GM18505 (cell line): ENCODE data around the gene CFAP61.

Experiments
- ATAC-seq: cut with Tn5 transposase; IDR thresholded peaks from one replicate; pipeline ENCODE4 v1.9.1; 2021; ENCODE audit not compliant: unreplicated experiment
- POLR2A ChIP-seq: IDR thresholded peaks from 4 replicates; pipeline ENCODE4 v1.6.1; 2011; ENCODE audit warnings: borderline replicate concordance; ENCODE audit not compliant: insufficient read depth, insufficient read length; ENCODE audit errors: extremely low read depth

CFAP61 gene

GRCh38 chr20:20364593-20365479 lies 312.5 kb downstream of the CFAP61 start:
- no peak for TF ChIP-seq POLR2A
- ATAC-seq = no peak

DNA sequence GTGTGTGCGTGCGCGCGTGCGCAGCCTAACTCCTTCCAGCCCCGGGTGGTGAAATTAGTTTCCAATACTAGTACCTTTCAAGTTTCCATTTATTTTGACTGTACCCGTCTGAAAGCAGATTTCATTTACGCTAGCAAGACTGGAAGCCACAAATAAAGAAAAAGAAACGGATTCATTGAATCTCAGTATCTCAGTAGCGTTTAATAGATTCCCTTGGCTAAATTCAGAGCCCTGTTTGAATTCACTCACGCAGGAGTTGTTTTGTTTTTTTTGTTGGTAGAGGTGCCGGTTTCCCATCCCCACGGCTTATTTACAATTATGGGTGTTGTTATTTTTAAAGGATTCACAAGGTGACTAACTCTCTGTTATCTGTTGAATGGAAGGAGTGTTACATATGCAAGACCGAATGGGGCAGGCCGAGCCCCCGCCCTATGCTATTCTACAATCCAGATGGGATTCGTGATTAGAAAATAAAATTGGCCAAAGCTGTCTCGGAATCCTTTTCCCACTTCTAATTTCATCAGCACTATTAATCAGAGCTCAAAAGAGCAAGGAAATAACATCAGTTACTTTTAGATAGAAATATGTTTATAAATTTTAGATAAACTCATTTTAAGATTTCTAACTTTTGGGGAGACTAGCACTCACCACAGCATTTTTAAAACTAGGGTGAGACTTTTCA lies 313.3 kb downstream of the CFAP61 start:
- ATAC-seq = no peak
- TF ChIP-seq POLR2A = no peak

- TF ChIP-seq POLR2A = no peak
- no peak for ATAC-seq
These were observed 314.2 kb downstream of the CFAP61 start for GRCh38 chr20:20366551-20366875.

DNA sequence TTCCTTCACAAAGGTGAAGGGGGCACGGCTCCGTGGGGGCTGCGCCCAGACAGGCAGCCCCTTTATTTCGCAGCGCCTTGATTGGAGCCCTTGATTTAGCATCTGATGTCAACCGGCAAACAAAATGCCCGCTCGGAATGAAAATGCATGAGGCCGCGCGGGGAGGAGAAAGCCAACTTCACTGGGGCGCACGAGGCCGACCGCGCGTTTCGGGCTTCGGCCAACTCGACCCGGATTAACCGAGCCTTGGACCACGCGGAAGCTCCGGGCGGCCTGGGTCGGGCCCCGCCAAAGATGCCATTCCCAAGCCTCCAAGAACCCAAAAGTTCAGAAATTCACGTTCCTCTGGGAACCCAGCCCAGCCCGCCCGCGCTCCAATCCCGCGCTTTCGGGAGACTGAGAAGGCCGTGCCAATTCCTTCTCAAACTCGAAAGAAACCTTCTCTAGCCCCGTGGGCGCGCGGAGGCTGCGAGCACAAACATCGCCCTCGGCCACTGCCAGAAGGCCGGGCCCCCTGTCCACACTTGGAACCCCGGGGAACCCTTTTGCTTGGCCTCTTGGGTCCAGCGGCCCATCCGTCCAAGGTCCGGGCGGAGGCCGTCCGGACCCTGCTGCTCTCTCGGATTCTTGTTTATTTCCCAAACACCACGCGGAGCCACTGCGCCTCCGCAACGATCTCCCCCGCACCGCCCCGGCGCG lies 314.7 kb downstream of the CFAP61 start:
- TF ChIP-seq POLR2A = no peak
- no peak for ATAC-seq

GRCh38 chr20:20367575-20368417 lies 315.5 kb downstream of the CFAP61 start, which contains the start of gene INSM1:
TSS of gene INSM1 (plus strand) at chr20:20368104. CDS start at chr20:20368268, 164 bp downstream.
- ATAC-seq = no peak
- TF ChIP-seq POLR2A = no peak

DNA sequence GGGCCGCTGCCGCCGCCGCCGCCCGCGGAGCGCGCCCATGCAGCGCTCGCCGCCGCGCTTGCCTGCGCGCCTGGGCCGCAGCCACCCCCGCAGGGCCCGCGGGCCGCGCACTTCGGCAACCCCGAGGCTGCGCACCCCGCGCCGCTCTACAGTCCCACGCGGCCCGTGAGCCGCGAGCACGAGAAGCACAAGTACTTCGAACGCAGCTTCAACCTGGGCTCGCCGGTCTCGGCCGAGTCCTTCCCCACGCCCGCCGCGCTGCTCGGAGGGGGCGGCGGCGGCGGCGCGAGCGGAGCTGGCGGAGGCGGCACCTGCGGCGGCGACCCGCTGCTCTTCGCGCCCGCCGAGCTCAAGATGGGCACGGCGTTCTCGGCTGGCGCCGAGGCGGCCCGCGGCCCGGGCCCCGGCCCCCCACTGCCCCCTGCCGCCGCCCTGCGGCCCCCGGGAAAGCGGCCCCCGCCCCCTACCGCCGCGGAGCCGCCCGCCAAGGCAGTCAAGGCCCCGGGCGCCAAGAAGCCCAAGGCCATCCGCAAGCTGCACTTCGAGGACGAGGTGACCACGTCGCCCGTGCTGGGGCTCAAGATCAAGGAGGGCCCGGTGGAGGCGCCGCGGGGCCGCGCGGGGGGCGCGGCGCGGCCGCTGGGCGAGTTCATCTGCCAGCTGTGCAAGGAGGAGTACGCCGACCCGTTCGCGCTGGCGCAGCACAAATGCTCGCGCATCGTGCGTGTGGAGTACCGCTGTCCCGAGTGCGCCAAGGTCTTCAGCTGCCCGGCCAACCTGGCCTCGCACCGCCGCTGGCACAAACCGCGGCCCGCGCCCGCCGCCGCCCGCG lies 316.3 kb downstream of the CFAP61 start:
- no peak for TF ChIP-seq POLR2A
- ATAC-seq = no peak

- TF ChIP-seq POLR2A = no peak
- no peak for ATAC-seq
These were observed 317.1 kb downstream of the CFAP61 start for GRCh38 chr20:20369250-20370093.

- no peak for TF ChIP-seq POLR2A
- ATAC-seq = no peak
These were observed 317.8 kb downstream of the CFAP61 start for GRCh38 chr20:20370094-20370575.

DNA sequence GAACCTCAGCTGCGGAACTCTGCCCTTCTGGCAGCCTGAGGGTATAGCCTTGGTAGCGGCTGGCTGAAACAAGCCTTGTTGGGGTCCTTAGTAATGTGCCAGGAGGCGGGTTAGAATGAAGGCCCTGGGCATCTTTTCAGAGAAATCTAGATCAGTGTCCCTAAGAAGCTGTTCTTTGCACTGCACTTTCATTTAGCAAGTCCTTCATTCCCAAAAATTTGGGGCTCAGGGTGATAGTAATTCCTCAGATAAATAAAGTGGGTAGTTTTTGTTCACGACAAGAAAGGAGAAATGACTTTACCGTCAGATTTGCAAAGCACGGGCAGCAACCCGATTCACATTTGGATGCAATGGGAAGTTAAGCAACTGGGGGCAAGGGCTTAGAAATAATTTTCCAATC lies 318.8 kb downstream of the CFAP61 start:
- ATAC-seq = no peak
- no peak for TF ChIP-seq POLR2A

- no peak for ATAC-seq
- TF ChIP-seq POLR2A = no peak
These were observed 319.3 kb downstream of the CFAP61 start for GRCh38 chr20:20371681-20372080.

GRCh38 chr20:20373091-20373571 lies 320.8 kb downstream of the CFAP61 start:
- ATAC-seq = no peak
- TF ChIP-seq POLR2A = no peak
